ENCODE measurements around the gene UROS. TPM values are rescaled to one million over a fixed set of nuclear protein-coding genes. Genes with fewer than 3 reads are reported as not detected.

The UROS gene
- total and polyA plus RNA-seq, 10 of the 15 experiments (the other 5 are each of a cell fraction or from before 2014, with no cell fraction given): 4.3 to 112 (median 64.5) TPM

DNA sequence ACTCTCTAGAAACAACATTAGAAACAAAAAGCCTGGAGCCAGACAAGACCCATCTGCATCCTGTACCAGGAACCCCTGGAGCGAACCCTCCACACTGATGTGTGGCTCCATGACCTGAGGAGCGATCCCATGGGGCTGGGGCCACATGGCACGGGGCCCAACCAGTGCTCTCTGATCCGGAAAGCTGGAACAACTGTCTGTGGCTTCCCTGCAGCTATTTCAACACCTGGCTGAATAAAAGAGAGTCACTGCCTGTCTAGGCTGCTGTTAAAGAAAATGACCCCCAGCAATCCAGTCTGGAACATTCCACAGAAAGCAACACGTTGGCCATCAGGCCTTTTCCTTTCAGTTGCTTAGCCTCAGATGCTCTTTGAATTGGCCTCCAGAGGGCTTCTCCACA, 20.9 kb downstream of the UROS start:
- BruUV-seq (replicated peaks): no TSS peak
- H3K4me1 ChIP-seq (ENCODE audit: control insufficient read depth, insufficient read depth, low read length): no peaks in the 10 kb centered on the region
- WGBS (ENCODE audit: insufficient coverage, insufficient replicate concordance, low lambda C conversion rate, missing lambda C conversion rate): 97% methylated on average over 5 of the region's 5 CpGs

More for the DNA sequence above, 20.9 kb downstream of the UROS start:
- intact Hi-C loops (cut with micrococcal nuclease; ENCODE audit: unreplicated experiment) (no loop called here), in situ Hi-C loops (cut with MboI) (no loop called here)
- Histone ChIP-seq H3K27me3 (replicated peaks in 1 of 2; ENCODE audit: control insufficient read depth in 2 of 2, insufficient read depth in 2 of 2, low read length in 1 of 2) (no peaks in the 10 kb centered on the region), H2AFZ (ENCODE audit: control insufficient read depth, low read depth, low read length) (no peak overlapping the region), H3K79me2 (ENCODE audit: control insufficient read depth, insufficient read depth, low read length) (no peaks in the 10 kb centered on the region), H3K9me3 (replicated peaks; ENCODE audit: control insufficient read depth, insufficient read depth, low read length) (no peaks in the 10 kb centered on the region), H3K9ac (ENCODE audit: control insufficient read depth, insufficient read depth, low read length) (no peak overlapping the region), H3K4me2 (ENCODE audit: control insufficient read depth, insufficient read depth) (no peak overlapping the region), H3K4me3 (no peak overlapping the region), H3K27ac (ENCODE audit: control insufficient read depth, insufficient read depth) (no peak overlapping the region), H4K20me1 (ENCODE audit: control insufficient read depth, insufficient read depth) (no peaks in the 10 kb centered on the region), H3K36me3 (ENCODE audit: control insufficient read depth in 2 of 2, insufficient read depth in 2 of 2, low read length in 1 of 2) (peaks cover 3 to 14% of the 10 kb centered on the region in 2 experiments)
- ChIA-PET SMC1A (ENCODE audit: uncharacterized antibody, unreplicated experiment) (no interaction called here), CTCF (no interaction called here), RAD21 (ENCODE audit: unreplicated experiment) (no interaction called here), POLR2A (interaction anchor here (0.6 kb wide), 1 partner anchor 11 kb away, joined by 7 read pairs; no protein-coding TSS in a partner anchor)
- DNase-seq (ENCODE audit: low read depth, low spot score) (no peak), ATAC-seq (no peak), FAIRE-seq (no peak)
- TF ChIP-seq SRF (IDR thresholded peaks at IDR 0.05; ENCODE audit: low read depth in 2 of 2, low read length in 2 of 2) (no peak), SPI1 (IDR thresholded peaks at IDR 0.05; ENCODE audit: borderline replicate concordance, insufficient read depth, low read depth, low read length) (no peak), SUPT20H (IDR thresholded peaks at IDR 0.05; ENCODE audit: borderline replicate concordance, control insufficient read depth, low read depth, low read length) (no peak), ZZZ3 (IDR thresholded peaks at IDR 0.05; ENCODE audit: control insufficient read depth, insufficient read length, low read depth) (no peak), MXI1 (IDR thresholded peaks at IDR 0.05; ENCODE audit: low read depth, low read length) (no peak), BHLHE40 (IDR thresholded peaks at IDR 0.05; ENCODE audit: borderline replicate concordance in 1 of 2, low read depth in 2 of 2, low read length in 1 of 2) (no peak), NBN (IDR thresholded peaks at IDR 0.05) (no peak), PML (IDR thresholded peaks at IDR 0.05; ENCODE audit: low read length) (no peak), ATF7 (IDR thresholded peaks at IDR 0.05; ENCODE audit: low read depth) (no peak)
- TF ChIP-seq, protein P1, sequence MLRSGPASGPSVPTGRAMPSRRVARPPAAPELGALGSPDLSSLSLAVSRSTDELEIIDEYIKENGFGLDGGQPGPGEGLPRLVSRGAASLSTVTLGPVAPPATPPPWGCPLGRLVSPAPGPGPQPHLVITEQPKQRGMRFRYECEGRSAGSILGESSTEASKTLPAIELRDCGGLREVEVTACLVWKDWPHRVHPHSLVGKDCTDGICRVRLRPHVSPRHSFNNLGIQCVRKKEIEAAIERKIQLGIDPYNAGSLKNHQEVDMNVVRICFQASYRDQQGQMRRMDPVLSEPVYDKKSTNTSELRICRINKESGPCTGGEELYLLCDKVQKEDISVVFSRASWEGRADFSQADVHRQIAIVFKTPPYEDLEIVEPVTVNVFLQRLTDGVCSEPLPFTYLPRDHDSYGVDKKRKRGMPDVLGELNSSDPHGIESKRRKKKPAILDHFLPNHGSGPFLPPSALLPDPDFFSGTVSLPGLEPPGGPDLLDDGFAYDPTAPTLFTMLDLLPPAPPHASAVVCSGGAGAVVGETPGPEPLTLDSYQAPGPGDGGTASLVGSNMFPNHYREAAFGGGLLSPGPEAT (IDR thresholded peaks at IDR 0.05; ENCODE audit: low read depth): no peak
- TF ChIP-seq, protein P2, sequence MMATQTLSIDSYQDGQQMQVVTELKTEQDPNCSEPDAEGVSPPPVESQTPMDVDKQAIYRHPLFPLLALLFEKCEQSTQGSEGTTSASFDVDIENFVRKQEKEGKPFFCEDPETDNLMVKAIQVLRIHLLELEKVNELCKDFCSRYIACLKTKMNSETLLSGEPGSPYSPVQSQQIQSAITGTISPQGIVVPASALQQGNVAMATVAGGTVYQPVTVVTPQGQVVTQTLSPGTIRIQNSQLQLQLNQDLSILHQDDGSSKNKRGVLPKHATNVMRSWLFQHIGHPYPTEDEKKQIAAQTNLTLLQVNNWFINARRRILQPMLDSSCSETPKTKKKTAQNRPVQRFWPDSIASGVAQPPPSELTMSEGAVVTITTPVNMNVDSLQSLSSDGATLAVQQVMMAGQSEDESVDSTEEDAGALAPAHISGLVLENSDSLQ (IDR thresholded peaks at IDR 0.05): no peak

Measured in GM12878 (cell line).